NCI-H1105 treated with DMSO at 0.1 percent for 48 hours (cell line): Measurements from ENCODE around the gene SPEF1.
"Not testable (repeated sequence)": the region's sequence is repeated elsewhere in the genome, so short reads cannot be mapped to it uniquely, and the experiment has no call there.

Source experiments
- DNase-seq: peaks from one replicate; lab custom pipeline; 2025; lab: John Stamatoyannopoulos, UW

The SPEF1 gene

DNA sequence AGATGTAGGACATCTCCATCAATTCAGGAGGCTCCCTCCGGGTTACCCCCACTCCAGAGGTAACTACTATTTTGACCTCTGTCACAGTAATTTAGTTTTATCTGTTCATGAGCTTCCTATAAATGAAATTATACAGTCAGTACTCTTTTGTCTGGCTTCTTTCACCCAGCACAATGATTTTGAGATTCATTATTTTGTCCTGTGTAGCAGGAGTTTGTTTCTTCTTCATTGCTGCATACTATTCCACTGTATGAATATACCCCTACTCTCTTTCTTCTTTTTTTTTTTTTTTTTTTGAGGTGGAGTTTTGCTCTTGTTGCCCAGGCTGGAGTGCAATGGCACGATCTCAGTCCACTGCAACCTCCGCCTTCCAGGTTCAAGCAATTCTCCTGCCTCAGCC, 27.3 kb upstream of the SPEF1 start:
- no peak for DNase-seq

- DNase-seq: no peak
Observed at GRCh38 chr20:3804781-3805180, 23.5 kb upstream of the SPEF1 start.

DNA sequence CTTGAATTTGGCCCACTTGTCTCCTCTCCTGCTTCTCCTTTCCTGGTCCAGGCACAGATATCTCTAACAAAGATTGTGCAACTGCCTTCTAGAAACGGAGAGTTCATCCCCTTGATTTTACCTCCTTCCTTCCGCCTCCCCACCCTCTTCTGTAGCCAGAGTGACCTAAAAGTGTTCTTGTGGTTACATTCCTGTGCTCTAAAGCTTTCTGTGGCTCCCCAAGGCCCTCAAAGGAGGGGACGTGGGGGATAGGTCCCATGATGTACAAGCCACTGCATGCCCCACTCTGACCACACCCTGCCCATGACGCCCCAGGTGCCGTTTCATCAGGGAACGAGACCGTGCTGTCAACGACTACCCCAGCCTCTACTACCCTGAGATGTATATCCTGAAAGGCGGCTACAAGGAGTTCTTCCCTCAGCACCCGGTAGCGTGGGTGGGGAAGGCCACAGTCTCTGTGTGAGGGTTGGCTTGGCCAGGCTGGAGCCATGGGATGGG, 23.1 kb upstream of the SPEF1 start:
- DNase-seq: no peak

DNA sequence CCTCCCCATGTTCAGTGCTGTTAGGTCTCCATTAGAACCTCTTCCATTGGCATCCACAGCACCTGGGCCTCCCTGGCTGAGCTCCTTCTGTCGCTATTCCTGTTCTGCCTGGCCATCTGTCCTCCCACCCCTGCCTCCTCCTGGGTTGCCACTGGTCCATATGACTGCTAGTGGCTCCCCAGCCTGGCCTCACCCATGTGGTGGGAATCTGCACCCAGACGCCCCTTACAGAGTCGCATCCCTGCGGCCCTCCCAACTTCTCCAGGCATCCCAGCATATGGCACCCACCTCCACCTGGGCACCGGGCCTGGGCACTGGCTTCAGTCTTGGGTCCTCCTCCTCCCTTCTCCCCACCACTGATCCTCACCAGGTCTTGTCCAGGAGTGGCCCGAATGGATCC, 22.6 kb upstream of the SPEF1 start:
- no peak for DNase-seq

GRCh38 chr20:3803289-3803688, 22.0 kb upstream of the SPEF1 start:
- DNase-seq: no peak

- DNase-seq: no peak
Observed at GRCh38 chr20:3802524-3803239, 21.4 kb upstream of the SPEF1 start.

GRCh38 chr20:3801846-3802245, 20.6 kb upstream of the SPEF1 start:
- DNase-seq: no peak

DNA sequence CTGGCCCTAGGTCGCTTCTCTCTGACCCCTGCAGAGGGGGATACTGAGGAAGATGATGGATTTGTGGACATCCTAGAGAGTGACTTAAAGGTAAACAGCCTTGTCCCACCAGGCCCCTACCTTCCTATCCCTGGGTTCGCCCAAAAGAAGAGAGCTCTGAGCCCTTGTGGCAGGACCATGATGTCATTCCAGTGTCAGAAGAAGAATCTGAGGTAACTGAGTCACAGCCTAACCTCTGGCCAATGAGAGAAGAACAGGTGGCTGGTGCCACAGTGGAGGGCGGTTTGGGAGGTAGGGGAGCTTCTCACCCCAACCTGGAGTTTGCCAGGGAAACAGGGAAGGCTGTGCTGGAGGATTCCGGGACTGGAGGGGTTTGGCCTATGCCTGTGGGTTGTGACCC, 20.1 kb upstream of the SPEF1 start:
- no peak for DNase-seq

- DNase-seq: no peak
Observed at GRCh38 chr20:3800878-3801260, 19.6 kb upstream of the SPEF1 start.

DNA sequence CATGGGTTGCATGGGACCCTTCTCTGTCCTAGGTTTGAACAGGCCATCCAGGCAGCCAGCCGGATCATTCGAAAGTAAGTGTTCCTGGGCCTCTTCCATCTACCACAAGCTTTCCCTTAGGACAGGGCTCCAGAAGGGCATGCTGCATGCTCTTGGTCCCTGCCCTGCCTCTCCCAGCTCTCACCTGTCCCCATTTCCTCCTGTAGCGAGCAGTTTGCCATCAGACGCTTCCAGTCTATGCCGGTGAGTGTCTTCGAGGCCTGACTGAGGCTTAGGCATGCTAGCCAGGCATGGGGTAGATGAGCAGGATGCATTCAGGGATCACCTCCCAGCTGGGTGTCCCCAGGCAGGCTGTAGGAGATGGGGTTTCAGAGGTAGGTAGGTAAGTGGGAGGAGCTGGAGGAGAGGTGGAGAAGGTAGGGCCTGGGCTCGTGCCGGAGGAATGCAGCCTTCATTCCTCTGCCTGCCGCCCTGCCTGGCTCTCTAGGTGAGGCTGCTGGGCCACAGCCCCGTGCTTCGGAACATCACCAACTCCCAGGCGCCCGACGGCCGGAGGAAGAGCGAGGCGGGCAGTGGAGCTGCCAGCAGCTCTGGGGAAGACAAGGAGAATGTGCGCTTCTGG, 19.1 kb upstream of the SPEF1 start:
- DNase-seq: no peak

GRCh38 chr20:3798908-3799248, 17.6 kb upstream of the SPEF1 start:
- DNase-seq: no peak

- DNase-seq: no peak
Observed at GRCh38 chr20:3798373-3798768, 17.1 kb upstream of the SPEF1 start.

- peak; percentile 9 for DNase-seq
Observed at GRCh38 chr20:3797592-3798372, 16.5 kb upstream of the SPEF1 start.

DNA sequence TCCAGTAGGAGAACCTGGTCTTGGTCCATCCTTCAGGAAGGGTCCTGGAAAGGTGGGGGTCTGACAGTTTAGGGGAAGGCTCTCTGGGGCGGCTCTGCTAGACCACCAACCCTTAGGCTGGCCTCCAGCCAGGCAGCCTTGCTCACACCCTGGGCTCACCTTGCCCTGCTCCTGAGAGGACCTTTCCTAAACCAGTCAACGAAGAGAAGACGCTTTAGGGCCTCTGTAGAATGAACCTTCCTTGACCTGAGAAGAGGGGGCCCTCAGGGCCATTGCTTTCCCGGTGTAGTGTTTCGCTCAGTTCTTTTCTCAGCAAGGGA, 15.9 kb upstream of the SPEF1 start:
- no peak for DNase-seq

DNA sequence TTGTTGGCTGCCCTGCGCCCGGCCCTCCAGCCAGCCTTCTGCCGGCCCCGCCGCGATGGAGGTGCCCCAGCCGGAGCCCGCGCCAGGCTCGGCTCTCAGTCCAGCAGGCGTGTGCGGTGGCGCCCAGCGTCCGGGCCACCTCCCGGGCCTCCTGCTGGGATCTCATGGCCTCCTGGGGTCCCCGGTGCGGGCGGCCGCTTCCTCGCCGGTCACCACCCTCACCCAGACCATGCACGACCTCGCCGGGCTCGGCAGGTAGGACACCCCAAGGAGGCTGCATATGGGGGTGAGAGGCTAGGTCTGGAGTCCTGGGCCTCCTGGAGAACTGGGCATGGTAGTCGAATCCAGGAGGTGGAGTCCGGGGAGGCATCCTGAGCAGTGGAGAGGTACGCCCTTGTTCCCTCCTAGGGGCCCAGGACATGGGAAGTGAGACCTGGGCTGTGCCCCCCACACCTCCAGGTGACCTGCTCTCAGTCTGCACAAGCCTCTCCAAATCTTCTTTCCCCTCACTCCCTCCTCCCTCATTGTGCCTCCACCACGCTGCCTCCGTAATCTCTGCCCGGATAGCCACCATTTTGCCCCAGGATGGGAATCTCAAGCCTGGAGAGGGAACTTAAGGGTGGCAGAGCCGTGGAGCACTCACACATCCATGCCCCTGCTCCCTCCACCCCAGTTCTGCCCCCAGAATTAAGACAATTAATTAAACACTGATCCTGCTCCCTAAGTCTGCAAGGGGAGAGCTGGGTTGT, 15.4 kb upstream of the SPEF1 start:
- DNase-seq: no peak

DNA sequence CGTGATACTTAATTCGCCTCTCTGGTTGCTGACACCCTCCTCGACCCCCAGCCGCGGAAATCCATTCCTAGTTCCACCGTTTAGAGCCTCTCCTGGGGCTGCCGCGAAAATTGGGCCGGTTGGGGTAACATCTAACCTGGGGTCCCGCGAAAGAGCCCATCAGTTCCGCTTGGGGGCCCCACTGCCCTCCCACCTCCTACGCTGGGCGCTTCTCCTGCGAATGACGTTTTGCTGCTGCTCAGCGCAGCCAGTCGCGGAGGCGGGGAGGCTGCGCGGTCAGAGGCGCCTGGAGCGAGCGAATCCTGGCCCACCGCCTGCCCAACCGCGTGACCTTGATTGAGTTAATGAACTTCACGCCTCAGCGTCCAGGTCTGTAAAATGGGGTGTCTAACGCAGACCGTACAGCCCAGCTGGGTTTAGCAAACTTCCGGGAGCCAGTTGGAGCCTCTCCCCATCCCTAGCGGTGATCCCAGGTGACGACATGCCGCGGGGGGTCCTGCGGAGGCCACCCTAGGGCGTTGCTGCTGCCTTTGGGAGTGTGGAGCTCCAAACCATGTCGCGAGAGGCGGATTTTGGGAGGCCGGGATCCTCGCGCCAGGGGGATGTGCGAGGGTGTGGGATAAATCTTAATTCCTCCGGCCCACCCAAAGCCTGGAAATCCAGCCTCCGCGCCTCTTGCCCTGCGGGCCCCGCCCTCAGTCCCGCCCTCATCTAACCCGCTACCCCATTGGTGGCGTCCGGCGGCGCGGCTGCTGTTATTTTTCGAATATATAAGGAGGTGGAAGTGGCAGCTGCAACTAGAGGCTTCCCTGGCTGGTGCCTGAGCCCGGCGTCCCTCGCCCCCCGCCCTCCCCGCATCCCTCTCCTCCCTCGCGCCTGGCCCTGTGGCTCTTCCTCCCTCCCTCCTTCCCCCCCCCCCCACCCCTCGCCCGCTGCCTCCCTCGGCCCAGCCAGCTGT, 14.5 kb upstream of the SPEF1 start, which contains the start of gene CDC25B:
Gene CDC25B (plus strand): TSS at position 800 of the 958 bp plus-strand sequence. CDS start 222 bp downstream, outside the sequence.
- peak; percentile 91 for DNase-seq

- DNase-seq: no peak
Observed at GRCh38 chr20:3794701-3795420, 13.6 kb upstream of the SPEF1 start.

- not testable (repeated sequence) for DNase-seq
Observed at GRCh38 chr20:3794168-3794567, 12.9 kb upstream of the SPEF1 start.

GRCh38 chr20:3789201-3789600, 8.0 kb upstream of the SPEF1 start:
- not testable (repeated sequence) for DNase-seq

DNA sequence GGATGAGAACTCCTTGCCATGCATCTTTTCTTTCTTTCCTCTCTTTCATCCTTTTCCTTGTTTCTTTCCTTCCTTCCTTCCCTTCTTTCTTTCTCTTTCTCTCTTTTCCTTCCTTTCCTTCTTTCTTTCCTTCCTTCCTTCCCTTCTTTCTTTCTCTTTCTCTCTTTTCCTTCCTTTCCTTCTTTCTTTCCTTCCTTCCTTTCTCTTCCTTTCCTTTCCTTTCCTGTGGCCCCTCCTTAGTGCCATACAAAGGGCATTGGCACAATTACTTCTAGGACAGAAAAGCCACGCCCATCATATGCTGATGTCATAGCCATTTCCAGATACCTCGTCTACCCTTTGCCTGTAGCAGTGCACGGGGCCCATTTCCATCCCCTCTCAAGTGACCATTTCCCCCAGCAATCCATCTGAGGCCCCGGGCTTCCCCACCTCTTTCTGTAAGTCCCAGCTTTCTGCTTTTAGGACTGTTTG, 7.5 kb upstream of the SPEF1 start:
- DNase-seq: no peak
